ENCODE results near the gene HVCN1. TPM values are rescaled to one million over a fixed set of nuclear protein-coding genes. Genes with fewer than 3 reads are reported as not detected.

The HVCN1 gene
- total RNA-seq, 1 donor from 2014 or later, result 0.33 TPM

- Histone ChIP-seq H3K36me3 (ENCODE audit: control insufficient read depth, insufficient read depth, low read length) (no peaks in the 10 kb centered on the region), H3K4me3 (ENCODE audit: low read depth, low read length) (no peak overlapping the region), H3K27me3 (ENCODE audit: control insufficient read depth, insufficient read depth, low read length) (no peaks in the 10 kb centered on the region)
- DNase-seq (ENCODE audit: low read depth), result no peak
- TF ChIP-seq CTCF (IDR thresholded peaks at IDR 0.05; ENCODE audit: insufficient read depth, low read length, poor library complexity, severe bottlenecking), result no peak
Measured at GRCh38 chr12:110680032-110680431, 8.9 kb downstream of the HVCN1 start.

- DNase-seq (ENCODE audit: low read depth), result no peak
- Histone ChIP-seq H3K36me3 (ENCODE audit: control insufficient read depth, insufficient read depth, low read length) (no peaks in the 10 kb centered on the region), H3K4me3 (ENCODE audit: low read depth, low read length) (no peak overlapping the region), H3K27me3 (ENCODE audit: control insufficient read depth, insufficient read depth, low read length) (no peaks in the 10 kb centered on the region)
- TF ChIP-seq CTCF (IDR thresholded peaks at IDR 0.05; ENCODE audit: insufficient read depth, low read length, poor library complexity, severe bottlenecking), result no peak
Measured at GRCh38 chr12:110679201-110679600, 9.7 kb downstream of the HVCN1 start.

GRCh38 chr12:110677982-110678381 lies 10.9 kb downstream of the HVCN1 start:
- no peaks in the 10 kb centered on the region for H3K27me3 ChIP-seq (ENCODE audit: control insufficient read depth, insufficient read depth, low read length)
- no peak for TF ChIP-seq CTCF (IDR thresholded peaks at IDR 0.05; ENCODE audit: insufficient read depth, low read length, poor library complexity, severe bottlenecking)
- H3K4me3 ChIP-seq (ENCODE audit: low read depth, low read length), result no peak overlapping the region
- no peak for DNase-seq (ENCODE audit: low read depth)
- no peaks in the 10 kb centered on the region for H3K36me3 ChIP-seq (ENCODE audit: control insufficient read depth, insufficient read depth, low read length)

- DNase-seq (ENCODE audit: low read depth), result no peak
- no peaks in the 10 kb centered on the region for H3K36me3 ChIP-seq (ENCODE audit: control insufficient read depth, insufficient read depth, low read length)
- H3K27me3 ChIP-seq (ENCODE audit: control insufficient read depth, insufficient read depth, low read length), result no peaks in the 10 kb centered on the region
- H3K4me3 ChIP-seq (ENCODE audit: low read depth, low read length), result no peak overlapping the region
- TF ChIP-seq CTCF (IDR thresholded peaks at IDR 0.05; ENCODE audit: insufficient read depth, low read length, poor library complexity, severe bottlenecking), result no peak
Measured at GRCh38 chr12:110677206-110677911, 11.6 kb downstream of the HVCN1 start.

- H3K27me3 ChIP-seq (ENCODE audit: control insufficient read depth, insufficient read depth, low read length), result no peaks in the 10 kb centered on the region
- no peak overlapping the region for H3K4me3 ChIP-seq (ENCODE audit: low read depth, low read length)
- H3K36me3 ChIP-seq (ENCODE audit: control insufficient read depth, insufficient read depth, low read length), result no peaks in the 10 kb centered on the region
- no peak for TF ChIP-seq CTCF (IDR thresholded peaks at IDR 0.05; ENCODE audit: insufficient read depth, low read length, poor library complexity, severe bottlenecking)
- no peak for DNase-seq (ENCODE audit: low read depth)
Measured at GRCh38 chr12:110676171-110676570, 12.7 kb downstream of the HVCN1 start.

- no peak overlapping the region for H3K4me3 ChIP-seq (ENCODE audit: low read depth, low read length)
- H3K36me3 ChIP-seq (ENCODE audit: control insufficient read depth, insufficient read depth, low read length), result no peaks in the 10 kb centered on the region
- no peak for TF ChIP-seq CTCF (IDR thresholded peaks at IDR 0.05; ENCODE audit: insufficient read depth, low read length, poor library complexity, severe bottlenecking)
- no peaks in the 10 kb centered on the region for H3K27me3 ChIP-seq (ENCODE audit: control insufficient read depth, insufficient read depth, low read length)
- no peak for DNase-seq (ENCODE audit: low read depth)
Measured at GRCh38 chr12:110670161-110670701, 18.7 kb downstream of the HVCN1 start.

All from kidney epithelial cell (primary cell).